Uterus (tissue), 2 donors: ENCODE data around the gene C12orf43.

Source experiments
- CTCF ChIP-seq, 4 experiments: fragments of 200-600 bp in 2 of 4; fragments of 450-650 bp in 2 of 4; sonication (generic) in 2 of 4; IDR thresholded peaks; one replicate each; pipeline ENCODE4 v1.5.1; 2016 to 2019; ENCODE audit warnings: antibody characterized with exemption in 4 of 4, mild to moderate bottlenecking in 2 of 4, moderate library complexity in 1 of 4
- POLR2A ChIP-seq, 2 donors: fragments of 450-650 bp; IDR thresholded peaks; one replicate each; pipeline ENCODE4 v1.6.1; 2016; ENCODE audit warnings: antibody characterized with exemption in 2 of 2, mild to moderate bottlenecking in 1 of 2, moderate library complexity in 1 of 2

GRCh38 chr12:120964298-120964697, 52.0 kb downstream of the C12orf43 start:
- no peak for TF ChIP-seq CTCF (IDR thresholded peaks at IDR 0.05)
- TF ChIP-seq POLR2A (IDR thresholded peaks at IDR 0.05) = no peak
